ENCODE measurements around the gene CEP70. TPM values are rescaled to one million over a fixed set of nuclear protein-coding genes. Genes with fewer than 3 reads are reported as not detected.

Gene CEP70
- total RNA-seq, 4 donors from 2014 or later, result 11.4 to 43.3 (median 16.1) TPM

DNA sequence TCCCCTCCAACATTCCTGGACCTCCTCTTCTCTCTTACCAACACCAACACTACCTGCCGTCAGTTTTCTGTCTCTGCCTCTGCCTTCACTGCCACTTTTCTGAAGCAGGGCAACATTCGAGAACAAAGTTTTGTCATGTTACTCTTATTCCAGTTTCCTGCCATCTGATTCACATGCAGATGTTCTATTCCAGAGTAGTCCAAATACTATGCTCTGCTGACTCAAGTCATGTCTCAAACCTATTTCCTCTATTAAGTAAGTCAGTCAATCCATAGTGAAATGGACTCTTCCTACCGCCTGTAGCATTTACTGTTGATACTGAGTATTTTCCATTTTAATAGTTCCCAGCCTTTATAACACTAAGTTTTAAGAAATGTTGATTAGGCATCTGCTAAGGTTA is 116.3 kb downstream of the CEP70 start:
- no peaks in the 10 kb centered on the region for H3K36me3 ChIP-seq
- H3K27ac ChIP-seq, result no peak overlapping the region
- 90 to 94% methylated on average over 3 of the region's 3 CpGs for WGBS, 2 donors
- H3K27me3 ChIP-seq, result no peaks in the 10 kb centered on the region
- H3K4me1 ChIP-seq, result peaks cover 0 to 4% (median 0%) of the 10 kb centered on the region in 3 donors
- no peak for DNase-seq
- no peaks in the 10 kb centered on the region for H3K9me3 ChIP-seq
- intact Hi-C loops (cut with DNase I), result no loop called here
- TF ChIP-seq, protein P1, sequence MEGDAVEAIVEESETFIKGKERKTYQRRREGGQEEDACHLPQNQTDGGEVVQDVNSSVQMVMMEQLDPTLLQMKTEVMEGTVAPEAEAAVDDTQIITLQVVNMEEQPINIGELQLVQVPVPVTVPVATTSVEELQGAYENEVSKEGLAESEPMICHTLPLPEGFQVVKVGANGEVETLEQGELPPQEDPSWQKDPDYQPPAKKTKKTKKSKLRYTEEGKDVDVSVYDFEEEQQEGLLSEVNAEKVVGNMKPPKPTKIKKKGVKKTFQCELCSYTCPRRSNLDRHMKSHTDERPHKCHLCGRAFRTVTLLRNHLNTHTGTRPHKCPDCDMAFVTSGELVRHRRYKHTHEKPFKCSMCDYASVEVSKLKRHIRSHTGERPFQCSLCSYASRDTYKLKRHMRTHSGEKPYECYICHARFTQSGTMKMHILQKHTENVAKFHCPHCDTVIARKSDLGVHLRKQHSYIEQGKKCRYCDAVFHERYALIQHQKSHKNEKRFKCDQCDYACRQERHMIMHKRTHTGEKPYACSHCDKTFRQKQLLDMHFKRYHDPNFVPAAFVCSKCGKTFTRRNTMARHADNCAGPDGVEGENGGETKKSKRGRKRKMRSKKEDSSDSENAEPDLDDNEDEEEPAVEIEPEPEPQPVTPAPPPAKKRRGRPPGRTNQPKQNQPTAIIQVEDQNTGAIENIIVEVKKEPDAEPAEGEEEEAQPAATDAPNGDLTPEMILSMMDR (IDR thresholded peaks at IDR 0.05), result no peak
- no peak for TF ChIP-seq POLR2A (IDR thresholded peaks at IDR 0.05)
- no peak overlapping the region for H3K4me3 ChIP-seq

DNA sequence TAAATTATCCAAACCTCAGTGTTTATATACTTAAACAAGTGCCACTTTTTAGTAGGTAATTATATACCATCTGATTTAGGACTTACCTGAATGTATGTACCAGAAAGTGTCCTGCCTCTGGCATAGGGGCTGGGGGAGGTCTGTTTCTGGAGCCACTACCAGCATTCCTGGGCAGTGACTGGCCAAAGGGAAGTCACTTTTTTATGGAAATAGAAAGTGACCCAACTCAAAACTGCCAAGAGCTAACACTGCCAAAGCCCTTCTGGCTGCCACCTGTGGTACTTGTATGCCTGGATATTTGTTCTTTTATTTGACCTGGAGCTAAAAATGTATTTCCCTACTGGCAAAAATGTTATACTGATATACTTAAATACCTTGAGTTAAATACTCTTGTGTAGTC is 116.9 kb downstream of the CEP70 start:
- H3K9me3 ChIP-seq, result no peaks in the 10 kb centered on the region
- no peak overlapping the region for H3K4me3 ChIP-seq
- no peaks in the 10 kb centered on the region for H3K36me3 ChIP-seq
- no peak overlapping the region for H3K27ac ChIP-seq
- H3K27me3 ChIP-seq, result no peaks in the 10 kb centered on the region
- intact Hi-C loops (cut with DNase I), result no loop called here
- TF ChIP-seq, protein P1 (IDR thresholded peaks at IDR 0.05), result no peak
- no peak for TF ChIP-seq POLR2A (IDR thresholded peaks at IDR 0.05)
- H3K4me1 ChIP-seq, result peaks cover 0 to 4% (median 0%) of the 10 kb centered on the region in 3 donors
- DNase-seq, result no peak

DNA sequence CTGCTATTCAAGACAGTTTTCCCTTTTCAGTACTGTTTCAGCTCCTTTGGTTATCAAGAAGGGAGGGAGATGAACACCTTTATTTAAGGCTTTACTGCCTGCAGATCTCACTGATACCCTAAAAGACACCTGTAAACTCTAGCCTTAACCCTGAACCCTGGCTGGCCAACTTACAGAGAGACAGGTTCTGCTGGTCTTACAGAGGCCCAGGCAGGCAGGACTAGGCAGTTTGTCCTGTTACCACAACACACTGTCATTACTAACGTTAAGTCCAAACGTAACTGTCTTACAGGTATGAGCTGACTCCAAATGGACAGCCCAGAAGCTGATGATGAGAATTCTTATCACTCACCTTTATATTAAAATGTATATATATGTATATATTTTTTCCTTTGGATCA is 117.5 kb downstream of the CEP70 start:
- intact Hi-C loops (cut with DNase I), result no loop called here
- DNase-seq, result no peak
- H3K36me3 ChIP-seq, result no peaks in the 10 kb centered on the region
- no peaks in the 10 kb centered on the region for H3K9me3 ChIP-seq
- H3K27ac ChIP-seq, result no peak overlapping the region
- no peak overlapping the region for H3K4me3 ChIP-seq
- no peak for TF ChIP-seq POLR2A (IDR thresholded peaks at IDR 0.05)
- TF ChIP-seq, protein P1 (IDR thresholded peaks at IDR 0.05), result no peak
- H3K4me1 ChIP-seq, result peaks cover 0 to 4% (median 0%) of the 10 kb centered on the region in 3 donors
- WGBS, 2 donors, result 68 to 78% methylated on average over 2 of the region's 2 CpGs
- no peaks in the 10 kb centered on the region for H3K27me3 ChIP-seq

DNA sequence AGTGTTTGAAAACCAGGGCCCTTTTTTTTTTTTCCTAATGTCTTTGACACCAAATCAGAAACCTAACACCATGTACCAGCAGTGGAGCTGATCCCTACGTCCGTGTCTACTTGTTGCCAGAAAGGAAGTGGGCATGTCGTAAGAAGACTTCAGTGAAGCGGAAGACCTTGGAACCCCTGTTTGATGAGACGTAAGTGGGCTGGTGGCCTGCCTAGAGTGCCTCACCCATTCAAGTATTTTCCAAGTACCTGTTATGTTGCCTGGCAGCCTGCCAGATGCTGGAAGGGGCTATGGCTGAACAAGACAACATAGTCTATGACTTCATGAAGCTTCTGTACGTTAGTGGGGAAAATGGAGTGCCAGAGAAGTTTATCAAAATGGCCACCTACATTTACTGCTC is 119.9 kb downstream of the CEP70 start:
- no peaks in the 10 kb centered on the region for H3K9me3 ChIP-seq
- intact Hi-C loops (cut with DNase I), result no loop called here
- TF ChIP-seq POLR2A (IDR thresholded peaks at IDR 0.05), result no peak
- TF ChIP-seq, protein P1 (IDR thresholded peaks at IDR 0.05), result no peak
- 68 to 69% methylated on average over 6 of the region's 6 CpGs for WGBS, 2 donors
- no peak overlapping the region for H3K27ac ChIP-seq
- H3K4me3 ChIP-seq, result no peak overlapping the region
- no peaks in the 10 kb centered on the region for H3K27me3 ChIP-seq
- DNase-seq, result no peak
- H3K36me3 ChIP-seq, result no peaks in the 10 kb centered on the region
- H3K4me1 ChIP-seq, result peaks cover 0 to 4% (median 0%) of the 10 kb centered on the region in 3 donors

DNA sequence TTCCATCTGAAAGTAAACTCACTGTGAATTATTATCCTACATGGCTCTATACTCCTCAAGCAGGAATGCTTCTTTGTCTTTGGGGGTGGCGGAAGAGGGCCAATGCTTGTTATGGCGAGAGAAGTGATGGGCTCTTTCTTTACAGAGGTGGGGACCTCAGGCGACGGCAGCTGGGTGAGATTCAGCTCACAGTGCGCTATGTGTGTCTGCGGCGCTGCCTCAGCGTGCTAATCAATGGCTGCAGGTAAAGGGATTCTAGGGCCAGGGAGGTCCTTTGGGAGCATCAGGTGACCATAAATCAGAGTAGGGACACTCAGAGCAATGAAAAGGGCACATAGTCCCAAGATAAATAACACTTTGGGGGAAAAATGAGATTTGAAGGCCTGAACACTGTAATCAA is 120.7 kb downstream of the CEP70 start:
- Histone ChIP-seq H3K27me3 (no peaks in the 10 kb centered on the region), H3K4me3 (no peak overlapping the region), H3K9me3 (no peaks in the 10 kb centered on the region), H3K36me3 (no peaks in the 10 kb centered on the region), H3K4me1 (peaks cover 0 to 4% (median 0%) of the 10 kb centered on the region in 3 donors), H3K27ac (no peak overlapping the region)
- 90 to 95% methylated on average over 4 to 7 of the region's 8 CpGs for WGBS, 2 donors
- no peak for DNase-seq
- TF ChIP-seq, protein P1 (IDR thresholded peaks at IDR 0.05), result no peak
- TF ChIP-seq POLR2A (IDR thresholded peaks at IDR 0.05), result no peak
- intact Hi-C loops (cut with DNase I), result no loop called here
